H9 (cell line): ENCODE data around the gene TIMP1. TPM values are rescaled to one million over a fixed set of nuclear protein-coding genes. Genes with fewer than 3 reads are reported as not detected.
A peak's percentile ranks its signal among the peaks of the same experiment; 100 is the strongest.

ENCODE experiments used
- DNase-seq: peaks from one replicate; pipeline ENCODE4 v3.0.0-alpha.2; 2017
- H2AFZ ChIP-seq: one replicate; pipeline ENCODE4 v1.6.1; 2013; ENCODE audit warnings: mild to moderate bottlenecking, low read length, control low read depth, moderate library complexity
- H2AK5ac ChIP-seq: 2 replicates; pipeline ENCODE4 v1.6.1; 2013; ENCODE audit warnings: low read length, control low read depth, mixed read lengths; ENCODE audit not compliant: insufficient read length
- H2BK120ac ChIP-seq: one replicate; pipeline ENCODE4 v1.6.1; 2013; ENCODE audit warnings: low read depth, mild to moderate bottlenecking, low read length, control low read depth, inconsistent platforms; ENCODE audit not compliant: poor library complexity, severe bottlenecking
- H2BK12ac ChIP-seq: 2 replicates; pipeline ENCODE4 v1.6.1; 2013; ENCODE audit warnings: low read length, control low read depth, mixed read lengths, low read depth; ENCODE audit not compliant: insufficient read length
- H2BK15ac ChIP-seq: 2 replicates; pipeline ENCODE4 v1.6.1; 2013; ENCODE audit warnings: low read depth, low read length, control low read depth
- H2BK20ac ChIP-seq: one replicate; pipeline ENCODE4 v1.6.1; 2013; ENCODE audit warnings: low read depth, mild to moderate bottlenecking, low read length, control low read depth, inconsistent platforms; ENCODE audit not compliant: poor library complexity, severe bottlenecking
- H2BK5ac ChIP-seq: 2 replicates; pipeline ENCODE4 v1.6.1; 2013; ENCODE audit warnings: low read length, control low read depth, mixed read lengths; ENCODE audit not compliant: insufficient read length
- H3K14ac ChIP-seq: 2 replicates; pipeline ENCODE4 v1.6.1; 2013; ENCODE audit warnings: low read length, control low read depth; ENCODE audit not compliant: insufficient read depth
- H3K18ac ChIP-seq: 2 replicates; pipeline ENCODE4 v1.6.1; 2013; ENCODE audit warnings: low read depth, mild to moderate bottlenecking, mixed read lengths, low read length, control low read depth; ENCODE audit not compliant: insufficient read length
- H3K23ac ChIP-seq: 2 replicates; pipeline ENCODE4 v1.6.1; 2013; ENCODE audit warnings: low read length, control low read depth, mixed read lengths, low read depth; ENCODE audit not compliant: insufficient read length
- H3K23me2 ChIP-seq: 2 replicates; pipeline ENCODE4 v1.6.1; 2013; ENCODE audit warnings: low read depth, mild to moderate bottlenecking, mixed read lengths, low read length, control low read depth; ENCODE audit not compliant: insufficient read length, poor library complexity, severe bottlenecking
- H3K27ac ChIP-seq: 2 replicates; pipeline ENCODE4 v1.5.1; 2013; ENCODE audit warnings: low read length, control low read depth, mixed read lengths, low read depth; ENCODE audit not compliant: insufficient read length
- H3K27me3 ChIP-seq: 2 replicates; pipeline ENCODE4 v1.6.1; 2013; ENCODE audit warnings: low read length, control low read depth, inconsistent platforms; ENCODE audit not compliant: insufficient read depth
- H3K4ac ChIP-seq: 2 replicates; pipeline ENCODE4 v1.6.1; 2013; ENCODE audit warnings: low read depth, mild to moderate bottlenecking, control low read depth, inconsistent platforms, low read length, moderate library complexity
- H3K4me1 ChIP-seq: 2 replicates; pipeline ENCODE4 v1.6.1; 2013; ENCODE audit warnings: low read length, control low read depth, inconsistent platforms; ENCODE audit not compliant: insufficient read depth
- H3K4me2 ChIP-seq: 2 replicates; pipeline ENCODE4 v1.6.1; 2013; ENCODE audit warnings: low read length, control low read depth, mixed read lengths; ENCODE audit not compliant: insufficient read length, insufficient read depth
- H3K56ac ChIP-seq: 2 replicates; pipeline ENCODE4 v1.6.1; 2013; ENCODE audit warnings: low read depth, mild to moderate bottlenecking, mixed read lengths, low read length, control low read depth; ENCODE audit not compliant: insufficient read length
- H3K79me1 ChIP-seq: 2 replicates; pipeline ENCODE4 v1.6.1; 2013; ENCODE audit warnings: low read depth, mild to moderate bottlenecking, moderate library complexity, low read length, control low read depth, inconsistent platforms; ENCODE audit not compliant: insufficient read depth, poor library complexity, severe bottlenecking
- H3K79me2 ChIP-seq: 2 replicates; pipeline ENCODE4 v1.6.1; 2013; ENCODE audit warnings: low read length, control low read depth, inconsistent platforms; ENCODE audit not compliant: insufficient read depth
- H3K9ac ChIP-seq: 2 replicates; pipeline ENCODE4 v1.6.1; 2013; ENCODE audit warnings: low read length, control low read depth, mixed read lengths; ENCODE audit not compliant: insufficient read length; ENCODE audit errors: extremely low read depth
- H3K9me3 ChIP-seq: one replicate; pipeline ENCODE4 v1.6.1; 2013; ENCODE audit warnings: low read depth, low read length, inconsistent platforms; ENCODE audit not compliant: control insufficient read depth
- H3T11ph ChIP-seq: one replicate; pipeline ENCODE4 v1.6.1; 2013; ENCODE audit warnings: mild to moderate bottlenecking, low read length, control low read depth, inconsistent platforms
- H4K20me1 ChIP-seq: one replicate; pipeline ENCODE4 v1.6.1; 2013; ENCODE audit not compliant: control insufficient read depth, insufficient read length, insufficient read depth
- H4K5ac ChIP-seq: 2 replicates; pipeline ENCODE4 v1.6.1; 2013; ENCODE audit warnings: low read depth, mild to moderate bottlenecking, mixed read lengths, low read length, control low read depth; ENCODE audit not compliant: insufficient read length
- H4K8ac ChIP-seq: replicated peaks from 2 replicates; pipeline ENCODE4 v1.6.1; 2013; ENCODE audit warnings: low read length, control low read depth, mixed read lengths, low read depth; ENCODE audit not compliant: insufficient read length
- H4K91ac ChIP-seq: 2 replicates; pipeline ENCODE4 v1.6.1; 2013; ENCODE audit warnings: low read depth, mild to moderate bottlenecking, moderate library complexity, mixed read lengths, low read length, control low read depth; ENCODE audit not compliant: insufficient read length
- H3K27ac Mint-ChIP-seq, 3 experiments: 2 replicates in 2 of 3; 3 replicates in 1 of 3; pipeline ENCODE4 v1.8.0; 2020 to 2021; ENCODE audit warnings: mixed read lengths in 3 of 3, mild to moderate bottlenecking in 1 of 3, moderate library complexity in 1 of 3
- H3K27me3 Mint-ChIP-seq: 2 replicates; pipeline ENCODE4 v1.8.0; 2021; ENCODE audit warnings: low read depth, mild to moderate bottlenecking, moderate library complexity, mixed read lengths
- H3K36me3 Mint-ChIP-seq, 3 experiments: 2 replicates in 2 of 3; 3 replicates in 1 of 3; pipeline ENCODE4 v1.8.0; 2020 to 2021; ENCODE audit warnings: low read depth in 3 of 3, mixed read lengths in 3 of 3; ENCODE audit not compliant: insufficient read depth in 1 of 3
- H3K4me1 Mint-ChIP-seq, 2 experiments: 2 replicates each; pipeline ENCODE4 v1.8.0; 2020; ENCODE audit warnings: mixed read lengths in 2 of 2
- H3K4me3 Mint-ChIP-seq, 2 experiments: 2 replicates in 1 of 2; 3 replicates in 1 of 2; pipeline ENCODE4 v1.8.0; 2020 to 2021; ENCODE audit warnings: mild to moderate bottlenecking in 2 of 2, mixed read lengths in 2 of 2, moderate library complexity in 1 of 2
- H3K9me3 Mint-ChIP-seq, 2 experiments: 2 replicates in 1 of 2; 3 replicates in 1 of 2; pipeline ENCODE4 v1.8.0; 2020; ENCODE audit warnings: mild to moderate bottlenecking in 2 of 2, mixed read lengths in 2 of 2, moderate library complexity in 1 of 2
- CTCF ChIP-seq: fragments of 200-600 bp; sonication (generic); conservative IDR thresholded peaks from 3 replicates; pipeline ENCODE4 v1.8.0; 2021; ENCODE audit warnings: antibody characterized with exemption, mild to moderate bottlenecking
- WGBS: extraction: QIAGEN DNeasy Blood & Tissue Kit; methylation state at CpG from one replicate; pipeline ENCODE4 v1.1.7; 2013; ENCODE audit warnings: missing lambda C conversion rate, low lambda C conversion rate, mixed read lengths; ENCODE audit not compliant: insufficient read length; ENCODE audit errors: extremely low coverage; 5-methylcytosine and 5-hydroxymethylcytosine counted together
- total RNA-seq: library from RNA; stranded (reverse); gene quantifications from 2 replicates; pipeline ENCODE4 v1.2.1, GENCODE V29; 2021

Gene TIMP1
- total RNA-seq, 1 experiment from 2014 or later: 65.1 TPM

- Histone ChIP-seq H3K4me2 (peak overlapping the region; percentile 34), H2BK5ac (no peak overlapping the region), H3K23ac (no peak overlapping the region), H3K56ac (no peak overlapping the region), H3K9ac (no peak overlapping the region), H3K79me2 (no peaks in the 10 kb centered on the region), H3K14ac (no peak overlapping the region), H3K9me3 (no peaks in the 10 kb centered on the region), H3K4ac (no peak overlapping the region), H2BK20ac (no peak overlapping the region), H2BK120ac (no peak overlapping the region), H2AFZ (no peak overlapping the region), H2AK5ac (no peak overlapping the region), H3K18ac (no peak overlapping the region), H2BK12ac (no peak overlapping the region), H3K79me1 (no peaks in the 10 kb centered on the region), H3K27me3 (no peaks in the 10 kb centered on the region), H4K91ac (no peak overlapping the region), H3K23me2 (no peaks in the 10 kb centered on the region), H2BK15ac (no peak overlapping the region), H4K8ac (no peak overlapping the region), H3K4me1 (no peaks in the 10 kb centered on the region), H3K27ac (no peak overlapping the region), H4K20me1 (no peaks in the 10 kb centered on the region), H3T11ph (no peak overlapping the region), H4K5ac (no peak overlapping the region)
- peaks cover 60 to 84% of the 10 kb centered on the region in 2 experiments for H3K9me3 Mint-ChIP-seq
- no peak for TF ChIP-seq CTCF
- peak overlapping the region; percentile 86 to 89 for H3K4me3 Mint-ChIP-seq
- peaks cover 15 to 29% of the 10 kb centered on the region in 2 experiments for H3K4me1 Mint-ChIP-seq
- no peak for DNase-seq
- peak overlapping the region; percentile 76 to 98 (median 95); a peak in 6 of 7 replicates for H3K27ac Mint-ChIP-seq
- WGBS: no CpG with 5 or more reads among the region's 15 CpGs
- no peaks in the 10 kb centered on the region for H3K27me3 Mint-ChIP-seq
- H3K36me3 Mint-ChIP-seq: peaks cover 20 to 29% (median 28%) of the 10 kb centered on the region in 3 experiments
Observed at GRCh38 chrX:47560179-47560933, 21.9 kb upstream of the TIMP1 start.
